A549 (cell line): Measurements from ENCODE around the gene MACROD1. TPM values are rescaled to one million over a fixed set of nuclear protein-coding genes. Genes with fewer than 3 reads are reported as not detected.

Source experiments
- ATAC-seq, 2 experiments: fragments of 200-7000 bp in 1 of 2; fragments of >200 bp in 1 of 2; cut with Nextera tagmentation in 1 of 2; cut with Tn5 transposase in 1 of 2; 3 replicates each; pipeline versions ENCODE4 v1.8.0 to v1.9.1; 2018 to 2020; ENCODE audit warnings: mild to moderate bottlenecking in 1 of 2, moderate library complexity in 1 of 2
- CTCF ChIA-PET: fragments of 300-600 bp; sonication (Branson Sonifier 250); formaldehyde crosslinking; extraction: SDS; loops from one replicate; lab custom pipeline; 2021; ENCODE audit warnings: antibody characterized with exemption, inconsistent platforms; lab: Yijun Ruan, JAX
- POLR2A ChIA-PET: fragments of 350-600 bp; formaldehyde crosslinking; extraction: SDS; loops from one replicate; lab custom pipeline; 2021; ENCODE audit warnings: antibody characterized with exemption, inconsistent platforms; lab: Yijun Ruan, JAX
- DNase-seq, 2 experiments: peaks; one replicate each; pipeline versions ENCODE4 v3.0.0 to v3.0.0-alpha.2; 2011 to 2016; ENCODE audit warnings: low read depth in 1 of 2, low spot score in 1 of 2
- FAIRE-seq: peaks from 2 replicates; lab custom pipeline; 2011; peaks lifted over from hg19 to GRCh38; lab: Jason Lieb, UNC
- H3K27ac ChIP-seq, 2 experiments: fragments of >200 bp; sonication (Bioruptor Twin); formaldehyde crosslinking; 3 replicates each; pipeline ENCODE4 v1.5.1; 2016 to 2017
- H3K4me1 ChIP-seq: fragments of >200 bp; sonication (Bioruptor Twin); formaldehyde crosslinking; 3 replicates; pipeline ENCODE4 v1.6.1; 2016
- H3K4me2 ChIP-seq: fragments of >200 bp; sonication (Bioruptor Twin); formaldehyde crosslinking; 3 replicates; pipeline ENCODE4 v1.6.1; 2016
- H3K4me3 ChIP-seq: fragments of >200 bp; sonication (Bioruptor Twin); formaldehyde crosslinking; 3 replicates; pipeline ENCODE4 v1.5.1; 2016
- H3K9me3 ChIP-seq: fragments of >200 bp; sonication (Bioruptor Twin); formaldehyde crosslinking; 3 replicates; pipeline ENCODE4 v1.6.1; 2016
- BHLHE40 ChIP-seq: IDR thresholded peaks from 2 replicates; pipeline ENCODE4 v1.6.1; 2012; ENCODE audit warnings: low read depth, low read length, inconsistent platforms
- CBX2 ChIP-seq: fragments of 200-600 bp; sonication (generic); IDR thresholded peaks from 2 replicates; pipeline ENCODE4 v1.6.1; 2016; ENCODE audit warnings: low read depth, mild to moderate bottlenecking, borderline replicate concordance
- CEBPB ChIP-seq, 2 experiments: fragments of >200 bp in 1 of 2; sonication (Bioruptor Twin) in 1 of 2; formaldehyde crosslinking in 1 of 2; IDR thresholded peaks; 2 replicates each; pipeline ENCODE4 v1.6.1; 2012 to 2016
- CHD2 ChIP-seq: fragments of 150-350 bp; IDR thresholded peaks from 2 replicates; pipeline ENCODE4 v1.6.1; 2014; ENCODE audit warnings: low read length; ENCODE audit not compliant: partially characterized antibody
- CTCF ChIP-seq: fragments of >200 bp; sonication (Bioruptor Twin); formaldehyde crosslinking; IDR thresholded peaks from 3 replicates; pipeline ENCODE4 v1.5.1; 2016
- E2F6 ChIP-seq: IDR thresholded peaks from 2 replicates; pipeline ENCODE4 v1.6.1; 2012; ENCODE audit warnings: low read depth, borderline replicate concordance
- ELK1 ChIP-seq: fragments of 150-350 bp; IDR thresholded peaks from 2 replicates; pipeline ENCODE4 v1.6.1; 2014; ENCODE audit warnings: low read depth, mild to moderate bottlenecking, low read length
- FOSB ChIP-seq: fragments of 250-450 bp; sonication (Bioruptor Pico); IDR thresholded peaks from 2 replicates; pipeline ENCODE4 v1.5.0; 2020; ENCODE audit warnings: mild to moderate bottlenecking, moderate library complexity
- HDAC2 ChIP-seq: fragments of 200-600 bp; sonication (generic); IDR thresholded peaks from 2 replicates; pipeline ENCODE4 v1.6.1; 2016
- HES2 ChIP-seq: fragments of >200 bp; sonication (Bioruptor Twin); formaldehyde crosslinking; IDR thresholded peaks from 2 replicates; pipeline ENCODE4 v1.6.1; 2016
- HEYL ChIP-seq: fragments of 250-450 bp; sonication (Bioruptor Pico); IDR thresholded peaks from 2 replicates; pipeline ENCODE4 v1.8.0; 2021; ENCODE audit warnings: mild to moderate bottlenecking, moderate library complexity
- HOXA7 ChIP-seq: fragments of 250-450 bp; sonication (Bioruptor Pico); IDR thresholded peaks from 2 replicates; pipeline ENCODE4 v1.5.0; 2020; ENCODE audit warnings: mild to moderate bottlenecking, moderate library complexity
- HOXB13 ChIP-seq: fragments of 250-450 bp; sonication (Bioruptor Pico); IDR thresholded peaks from 2 replicates; pipeline ENCODE4 v1.5.0; 2020; ENCODE audit warnings: low read depth, mild to moderate bottlenecking, moderate library complexity
- HOXB5 ChIP-seq: fragments of 250-450 bp; sonication (Bioruptor Pico); IDR thresholded peaks from 2 replicates; pipeline ENCODE4 v1.5.0; 2020; ENCODE audit warnings: mild to moderate bottlenecking, moderate library complexity
- JUN ChIP-seq, 2 experiments: fragments of >200 bp; sonication (Bioruptor Twin); formaldehyde crosslinking; IDR thresholded peaks; 2 replicates in 1 of 2; 3 replicates in 1 of 2; pipeline ENCODE4 v1.6.1; 2016 to 2017
- JUNB ChIP-seq: fragments of >200 bp; sonication (Bioruptor Twin); formaldehyde crosslinking; IDR thresholded peaks from 2 replicates; pipeline ENCODE4 v1.6.1; 2016
- MAX ChIP-seq: IDR thresholded peaks from 2 replicates; pipeline ENCODE4 v1.6.1; 2012
- PHF8 ChIP-seq: fragments of 200-600 bp; sonication (generic); IDR thresholded peaks from 2 replicates; pipeline ENCODE4 v1.6.1; 2016; ENCODE audit warnings: low read depth, mild to moderate bottlenecking, antibody characterized with exemption, moderate library complexity, borderline replicate concordance
- RAD21 ChIP-seq, 2 experiments: fragments of >200 bp in 1 of 2; sonication (Bioruptor Twin) in 1 of 2; formaldehyde crosslinking in 1 of 2; IDR thresholded peaks in 1 of 2; conservative IDR thresholded peaks in 1 of 2; 2 replicates in 1 of 2; 3 replicates in 1 of 2; pipeline ENCODE4 v1.6.1; 2012 to 2018; ENCODE audit warnings: inconsistent platforms in 1 of 2
- REST ChIP-seq: fragments of 200-600 bp; sonication (generic); IDR thresholded peaks from 2 replicates; pipeline ENCODE4 v1.6.1; 2016; ENCODE audit warnings: antibody characterized with exemption, mild to moderate bottlenecking, moderate library complexity
- SMC3 ChIP-seq: fragments of >200 bp; sonication (Bioruptor Twin); formaldehyde crosslinking; IDR thresholded peaks from 3 replicates; pipeline ENCODE4 v1.6.1; 2018; ENCODE audit warnings: inconsistent platforms
- SREBF2 ChIP-seq: fragments of 450-650 bp; IDR thresholded peaks from 2 replicates; pipeline ENCODE4 v1.6.1; 2014; ENCODE audit warnings: mild to moderate bottlenecking, moderate library complexity
- TFCP2L1 ChIP-seq: fragments of 250-450 bp; sonication (Bioruptor Pico); IDR thresholded peaks from 2 replicates; pipeline ENCODE4 v1.5.0; 2021; ENCODE audit warnings: mild to moderate bottlenecking
- TP53 ChIP-seq: fragments of 250-450 bp; sonication (Bioruptor Pico); IDR thresholded peaks from 2 replicates; pipeline ENCODE4 v1.5.0; 2021; ENCODE audit warnings: mild to moderate bottlenecking, moderate library complexity
- ZC3H11A ChIP-seq: fragments of 450-650 bp; IDR thresholded peaks from 2 replicates; pipeline ENCODE4 v1.6.1; 2014; ENCODE audit warnings: antibody characterized with exemption, mild to moderate bottlenecking
- ZFP36 ChIP-seq: fragments of 450-650 bp; IDR thresholded peaks from 2 replicates; pipeline ENCODE4 v1.6.1; 2014; ENCODE audit warnings: borderline replicate concordance; ENCODE audit not compliant: partially characterized antibody
- ZNF302 ChIP-seq: fragments of 250-450 bp; sonication (Bioruptor Pico); IDR thresholded peaks from 2 replicates; pipeline ENCODE4 v1.9.0; 2021; ENCODE audit warnings: inconsistent platforms, mild to moderate bottlenecking, moderate library complexity
- WGBS: methylation state at CpG from one replicate; pipeline ENCODE4 v1.1.6; 2017; ENCODE audit errors: missing lambda C conversion rate; 5-methylcytosine and 5-hydroxymethylcytosine counted together
- polyA plus RNA-seq, 4 experiments: library from polyadenylated mRNA; depleted of rRNA in 3 of 4; stranded (reverse); fragments of >200 nt; fragmentation: RNase III in 1 of 4; extraction: RNeasy Plus Mini Kit Qiagen cat#74134 plus additional on column Dnase treatment in 1 of 4; gene quantifications; 2 replicates in 3 of 4; 3 replicates in 1 of 4; pipeline ENCODE4 v1.2.3, GENCODE V29; 2011 to 2017

The MACROD1 gene
- polyA plus RNA-seq, 2 of the 4 experiments (the other 2 are of a cell fraction) = 15.1 to 16.6 TPM

GRCh38 chr11:64045700-64046099 lies 120.2 kb downstream of the MACROD1 start:
- FAIRE-seq (no peak), ATAC-seq (no peak), DNase-seq (no peak)
- TF ChIP-seq ZFP36 = no peak
- TF ChIP-seq HEYL = no peak
- no peak for TF ChIP-seq ZNF302 (CRISPR knock-in tag)
- no peak for TF ChIP-seq JUN (IDR thresholded peaks at IDR 0.05)
- no peak for TF ChIP-seq HES2
- no peak for TF ChIP-seq CHD2
- TF ChIP-seq FOSB = no peak
- no peak for TF ChIP-seq REST
- TF ChIP-seq MAX = no peak
- no peak for TF ChIP-seq TFCP2L1
- no peak for TF ChIP-seq CTCF
- TF ChIP-seq HOXB13 (CRISPR knock-in tag) = no peak
- no peak for TF ChIP-seq E2F6
- Histone ChIP-seq H3K4me2 (no peak overlapping the region), H3K4me1 (no peaks in the 10 kb centered on the region), H3K27ac (no peak overlapping the region), H3K9me3 (no peaks in the 10 kb centered on the region), H3K4me3 (no peak overlapping the region)
- CTCF ChIA-PET = interaction anchor here (11.5 kb wide), 1 partner anchor 104 kb away, joined by 174 read pairs; no protein-coding TSS in a partner anchor
- POLR2A ChIA-PET = no interaction called here
- 100% methylated on average over 2 of the region's 2 CpGs for WGBS

- Histone ChIP-seq H3K4me1 (no peaks in the 10 kb centered on the region), H3K27ac (no peak overlapping the region), H3K9me3 (no peaks in the 10 kb centered on the region), H3K4me3 (no peak overlapping the region), H3K4me2 (no peak overlapping the region)
- ATAC-seq (no peak), FAIRE-seq (no peak), DNase-seq (no peak)
- 69% methylated on average over 9 of the region's 18 CpGs for WGBS
- POLR2A ChIA-PET = no interaction called here
- CTCF ChIA-PET = interaction anchor here (0.7 to 11.5 kb wide), 2 partner anchors 11 to 105 kb away, joined by 3 to 174 read pairs; no protein-coding TSS in a partner anchor
- TF ChIP-seq ZFP36 (peak; percentile 16), BHLHE40 (no peak)
- TF ChIP-seq, all 56 proteins: peak for 1
Measured at GRCh38 chr11:64044730-64045393, 121.1 kb downstream of the MACROD1 start.

GRCh38 chr11:64043545-64043944 lies 122.4 kb downstream of the MACROD1 start:
- no peak overlapping the region for H3K4me2 ChIP-seq
- H3K27ac ChIP-seq = no peak overlapping the region
- CTCF ChIA-PET = interaction anchor here (0.6 to 11.5 kb wide), 3 partner anchors 9 to 106 kb away, joined by 3 to 174 read pairs (median 6); no protein-coding TSS in a partner anchor
- 86% methylated on average over 5 of the region's 5 CpGs for WGBS
- POLR2A ChIA-PET = no interaction called here
- no peak for ATAC-seq
- FAIRE-seq = no peak
- no peaks in the 10 kb centered on the region for H3K9me3 ChIP-seq
- no peak for DNase-seq
- H3K4me1 ChIP-seq = no peaks in the 10 kb centered on the region
- no peak overlapping the region for H3K4me3 ChIP-seq
- TF ChIP-seq TP53 (CRISPR knock-in tag) = no peak
- TF ChIP-seq HDAC2 = no peak
- no peak for TF ChIP-seq RAD21 (conservative IDR thresholded peaks at IDR 0.05 in 1 of 2, IDR thresholded peaks at IDR 0.05 in 1 of 2)
- TF ChIP-seq SREBF2 = no peak
- no peak for TF ChIP-seq PHF8
- no peak for TF ChIP-seq BHLHE40
- no peak for TF ChIP-seq ELK1
- TF ChIP-seq JUNB = no peak
- TF ChIP-seq ZC3H11A = no peak
- no peak for TF ChIP-seq SMC3
- TF ChIP-seq HOXA7 (CRISPR knock-in tag) = no peak
- TF ChIP-seq CBX2 = no peak
- no peak for TF ChIP-seq HOXB5 (CRISPR knock-in tag)
- no peak for TF ChIP-seq CEBPB (IDR thresholded peaks at IDR 0.05)
- no peak for TF ChIP-seq HEYL
